B cell (primary cell): ENCODE results near the gene IMPA2. TPM values are rescaled to one million over a fixed set of nuclear protein-coding genes. Genes with fewer than 3 reads are reported as not detected.

ENCODE experiments used
- ATAC-seq: fragments of 200-7000 bp; cut with Tn5 transposase; one replicate; pipeline ENCODE4 v1.10.0; 2021; ENCODE audit warnings: low read depth, mild to moderate bottlenecking, moderate number of reproducible peaks, moderate library complexity
- CTCF ChIA-PET: fragments of 350-600 bp; sonication (Branson Sonifier 250); formaldehyde crosslinking; loops from one replicate; lab custom pipeline; 2021; ENCODE audit warnings: antibody characterized with exemption, inconsistent platforms; lab: Charles Lee
- POLR2A ChIA-PET: fragments of 350-600 bp; sonication (Branson Sonifier 250); formaldehyde crosslinking; loops from one replicate; lab custom pipeline; 2021; ENCODE audit warnings: antibody characterized with exemption; lab: Charles Lee
- DNase-seq: peaks from one replicate; pipeline ENCODE4 v3.0.0; 2013
- H2AFZ ChIP-seq: 2 replicates; pipeline ENCODE4 v1.6.1; 2012; ENCODE audit warnings: mild to moderate bottlenecking, low read depth, low read length; ENCODE audit not compliant: insufficient read depth, poor library complexity, severe bottlenecking
- H3K27ac ChIP-seq, 2 donors: 1 replicate in 1 of 2; 2 replicates in 1 of 2; pipeline ENCODE4 v1.5.1; 2012 to 2013; ENCODE audit warnings: low read length in 2 of 2, mild to moderate bottlenecking in 2 of 2, moderate library complexity in 1 of 2
- H3K27me3 ChIP-seq, 4 experiments: fragments of 200-600 bp in 1 of 4; sonication (generic) in 1 of 4; replicated peaks in 1 of 4; 1 replicate in 2 of 4; 2 replicates in 2 of 4; pipeline versions ENCODE4 v1.6.1 to v1.7.0; 2013 to 2016; ENCODE audit warnings: low read length in 3 of 4, mild to moderate bottlenecking in 2 of 4, mixed read lengths in 1 of 4, moderate library complexity in 1 of 4; ENCODE audit not compliant: insufficient read depth in 4 of 4, control insufficient read depth in 3 of 4; ENCODE audit errors: control extremely low read depth in 1 of 4
- H3K36me3 ChIP-seq, 2 experiments: replicated peaks in 1 of 2; 1 replicate in 1 of 2; 2 replicates in 1 of 2; pipeline versions ENCODE4 v1.6.1 to v1.7.1; 2013; ENCODE audit warnings: low read length in 1 of 2; ENCODE audit not compliant: insufficient read depth in 2 of 2, control insufficient read depth in 1 of 2; ENCODE audit errors: control extremely low read depth in 1 of 2, extremely low read depth in 1 of 2
- H3K4me1 ChIP-seq, 2 donors: fragments of 200-600 bp in 1 of 2; sonication (generic) in 1 of 2; 1 replicate in 1 of 2; 2 replicates in 1 of 2; pipeline versions ENCODE4 v1.5.1 to v1.6.1; 2013 to 2017; ENCODE audit warnings: low read length in 2 of 2; ENCODE audit not compliant: control insufficient read depth in 2 of 2, insufficient read depth in 2 of 2
- H3K4me2 ChIP-seq: replicated peaks from 2 replicates; pipeline ENCODE3; 2012; ENCODE audit warnings: mild to moderate bottlenecking, low read depth, low read length; ENCODE audit not compliant: poor library complexity, severe bottlenecking
- H3K4me3 ChIP-seq, 5 experiments: fragments of 200-600 bp in 1 of 5; sonication (generic) in 1 of 5; 1 replicate in 3 of 5; 2 replicates in 2 of 5; pipeline versions ENCODE4 v1.5.1 to v1.7.0; 2011 to 2016; ENCODE audit warnings: low read length in 4 of 5, mild to moderate bottlenecking in 4 of 5, low read depth in 2 of 5, control low read depth in 1 of 5, moderate library complexity in 1 of 5; ENCODE audit not compliant: insufficient read depth in 1 of 5; ENCODE audit errors: control extremely low read depth in 1 of 5, extremely low read depth in 1 of 5
- H3K79me2 ChIP-seq: fragments of 200-600 bp; sonication (generic); one replicate; pipeline ENCODE4 v1.6.0; 2016; ENCODE audit warnings: low read length; ENCODE audit not compliant: control insufficient read depth, insufficient read depth
- H3K9ac ChIP-seq: fragments of 200-600 bp; sonication (generic); 2 replicates; pipeline ENCODE4 v1.6.1; 2017; ENCODE audit warnings: mild to moderate bottlenecking, low read length, moderate library complexity
- H3K9me3 ChIP-seq, 3 donors: one replicate each; pipeline versions ENCODE4 v1.6.1 to v1.7.1; 2013; ENCODE audit warnings: low read length in 2 of 3; ENCODE audit not compliant: control insufficient read depth in 2 of 3, insufficient read depth in 1 of 3; ENCODE audit errors: control extremely low read depth in 1 of 3
- H4K20me1 ChIP-seq: 2 replicates; pipeline ENCODE4 v1.6.0; 2012; ENCODE audit warnings: mild to moderate bottlenecking, low read length; ENCODE audit not compliant: insufficient read depth, control insufficient read depth, poor library complexity, severe bottlenecking
- H3K27ac Mint-ChIP-seq: one replicate; pipeline ENCODE4 v1.8.0; 2021; ENCODE audit warnings: mixed read lengths
- H3K27me3 Mint-ChIP-seq: one replicate; pipeline ENCODE4 v1.8.0; 2021; ENCODE audit warnings: mixed read lengths
- H3K4me1 Mint-ChIP-seq: one replicate; pipeline ENCODE4 v1.8.0; 2021; ENCODE audit warnings: mixed read lengths
- H3K4me3 Mint-ChIP-seq: one replicate; pipeline ENCODE4 v1.8.0; 2021; ENCODE audit warnings: mixed read lengths
- H3K9me3 Mint-ChIP-seq: one replicate; pipeline ENCODE4 v1.8.0; 2022; ENCODE audit warnings: mixed read lengths; ENCODE audit not compliant: insufficient read depth
- EZH2 ChIP-seq: IDR thresholded peaks from 2 replicates; pipeline ENCODE4 v1.6.1; 2012; ENCODE audit warnings: borderline replicate concordance, low read depth, mild to moderate bottlenecking, moderate library complexity, low read length; ENCODE audit not compliant: insufficient read depth, poor library complexity, severe bottlenecking
- WGBS: methylation state at CpG from one replicate; pipeline ENCODE4 v1.1.5; 2013; ENCODE audit warnings: missing lambda C conversion rate; ENCODE audit not compliant: insufficient coverage; 5-methylcytosine and 5-hydroxymethylcytosine counted together
- intact Hi-C: fragments of 100-400 bp; cut with micrococcal nuclease; formaldehyde crosslinking; loops from one replicate; pipeline ENCODE4 v1.10.0; 2022
- polyA plus RNA-seq: library from polyadenylated mRNA; depleted of rRNA; stranded (reverse); fragments of >200 nt; gene quantifications from 2 replicates; pipeline ENCODE4 v1.2.3, GENCODE V29; 2012
- total RNA-seq, 2 donors: library from RNA; stranded (reverse); fragments of 120-200 nt in 1 of 2; gene quantifications; 1 replicate in 1 of 2; 2 replicates in 1 of 2; pipeline versions ENCODE4 v1.2.3 to v1.2.4, GENCODE V29; 2013 to 2022
- TF ChIP-seq, protein P1 (sequence below): fragments of 200-600 bp; IDR thresholded peaks from one replicate; pipeline ENCODE4 v1.8.0; 2022; ENCODE audit warnings: antibody characterized with exemption, mild to moderate bottlenecking

Gene IMPA2
- total and polyA plus RNA-seq, 2 donors (not counting 1 experiment from before 2014, with no cell fraction given): 8.0 to 11.7 TPM

DNA sequence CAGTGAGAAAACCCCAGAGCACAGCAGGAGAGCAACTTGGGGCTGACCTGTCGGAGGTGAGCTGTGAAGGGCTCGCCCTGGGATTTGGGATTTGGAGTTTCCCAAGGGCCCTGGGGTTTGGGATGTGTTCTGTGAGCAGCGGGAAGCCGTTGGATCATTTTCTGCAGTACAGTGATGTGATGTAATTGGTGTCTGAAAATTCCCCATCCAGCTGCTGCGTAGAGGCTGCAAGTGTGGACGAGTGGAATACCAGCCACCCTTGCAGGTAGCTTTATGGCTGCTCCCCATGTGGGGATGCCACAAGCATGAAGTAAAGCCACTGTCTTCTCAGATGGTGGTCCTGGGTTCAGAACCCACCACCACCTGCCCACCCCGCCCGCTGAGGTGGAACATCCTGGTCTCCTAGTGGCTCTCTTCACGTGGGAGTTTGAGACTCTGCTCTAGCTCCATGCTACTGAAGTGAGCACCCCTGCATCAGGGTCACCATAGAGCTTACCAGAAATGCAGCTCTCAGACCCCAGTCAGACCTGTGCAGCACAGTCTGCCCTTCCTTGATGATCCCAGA is 15.0 kb downstream of the IMPA2 start:
- H3K4me2 ChIP-seq: peak overlapping the region; percentile 33
- no peak overlapping the region for H3K4me3 ChIP-seq
- H4K20me1 ChIP-seq: no peaks in the 10 kb centered on the region
- H3K9me3 ChIP-seq: no peaks in the 10 kb centered on the region
- intact Hi-C loops: no loop called here
- no peaks in the 10 kb centered on the region for H3K27me3 Mint-ChIP-seq
- POLR2A ChIA-PET: no interaction called here
- TF ChIP-seq EZH2: no peak
- TF ChIP-seq, protein P1, sequence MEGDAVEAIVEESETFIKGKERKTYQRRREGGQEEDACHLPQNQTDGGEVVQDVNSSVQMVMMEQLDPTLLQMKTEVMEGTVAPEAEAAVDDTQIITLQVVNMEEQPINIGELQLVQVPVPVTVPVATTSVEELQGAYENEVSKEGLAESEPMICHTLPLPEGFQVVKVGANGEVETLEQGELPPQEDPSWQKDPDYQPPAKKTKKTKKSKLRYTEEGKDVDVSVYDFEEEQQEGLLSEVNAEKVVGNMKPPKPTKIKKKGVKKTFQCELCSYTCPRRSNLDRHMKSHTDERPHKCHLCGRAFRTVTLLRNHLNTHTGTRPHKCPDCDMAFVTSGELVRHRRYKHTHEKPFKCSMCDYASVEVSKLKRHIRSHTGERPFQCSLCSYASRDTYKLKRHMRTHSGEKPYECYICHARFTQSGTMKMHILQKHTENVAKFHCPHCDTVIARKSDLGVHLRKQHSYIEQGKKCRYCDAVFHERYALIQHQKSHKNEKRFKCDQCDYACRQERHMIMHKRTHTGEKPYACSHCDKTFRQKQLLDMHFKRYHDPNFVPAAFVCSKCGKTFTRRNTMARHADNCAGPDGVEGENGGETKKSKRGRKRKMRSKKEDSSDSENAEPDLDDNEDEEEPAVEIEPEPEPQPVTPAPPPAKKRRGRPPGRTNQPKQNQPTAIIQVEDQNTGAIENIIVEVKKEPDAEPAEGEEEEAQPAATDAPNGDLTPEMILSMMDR: no peak
- CTCF ChIA-PET: interaction anchor here (0.6 to 10.9 kb wide), 30 partner anchors 9 to 1436 kb away, joined by 3 to 390 read pairs (median 5); partner anchors contain the start of genes CHMP1B and IMPA2
- H3K27ac Mint-ChIP-seq: no peak overlapping the region
- no peak overlapping the region for H3K27ac ChIP-seq
- no peaks in the 10 kb centered on the region for H3K27me3 ChIP-seq
- H3K4me1 Mint-ChIP-seq: peaks cover 12% of the 10 kb centered on the region
- no peak for DNase-seq
- no peaks in the 10 kb centered on the region for H3K36me3 ChIP-seq
- H3K9ac ChIP-seq: peak overlapping the region; percentile 3
- H2AFZ ChIP-seq: peak overlapping the region; percentile 38
- H3K4me3 Mint-ChIP-seq: no peak overlapping the region
- peaks cover 7 to 11% of the 10 kb centered on the region in 2 donors for H3K4me1 ChIP-seq
- 84% methylated on average over 9 of the region's 9 CpGs for WGBS
- no peaks in the 10 kb centered on the region for H3K79me2 ChIP-seq
- ATAC-seq: no peak
- H3K9me3 Mint-ChIP-seq: no peaks in the 10 kb centered on the region

DNA sequence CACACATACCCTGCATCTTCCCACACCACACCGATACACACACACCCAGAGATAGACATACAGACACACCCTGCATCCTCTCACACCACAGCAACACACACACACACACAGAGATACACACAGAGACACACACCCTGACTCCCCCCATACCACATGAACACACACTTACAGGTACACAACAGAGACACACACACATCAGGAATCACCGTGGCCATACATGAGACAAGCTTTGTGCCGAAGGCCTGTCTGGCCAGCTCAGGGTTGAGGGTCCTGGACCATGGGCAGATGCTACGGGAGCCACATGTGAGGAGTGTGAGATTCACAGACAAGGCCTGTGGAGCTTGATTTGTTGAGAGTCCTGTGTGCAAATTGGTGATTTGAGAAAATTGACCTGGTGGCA is 15.6 kb downstream of the IMPA2 start:
- intact Hi-C loops: no loop called here
- Mint-ChIP-seq H3K4me3 (no peak overlapping the region), H3K27ac (no peak overlapping the region), H3K4me1 (peaks cover 12% of the 10 kb centered on the region), H3K9me3 (no peaks in the 10 kb centered on the region), H3K27me3 (no peaks in the 10 kb centered on the region)
- Histone ChIP-seq H3K4me2 (no peak overlapping the region), H3K4me1 (peaks cover 7 to 11% of the 10 kb centered on the region in 2 donors), H3K27me3 (no peaks in the 10 kb centered on the region), H4K20me1 (no peaks in the 10 kb centered on the region), H3K9me3 (no peaks in the 10 kb centered on the region), H3K4me3 (no peak overlapping the region), H3K9ac (no peak overlapping the region), H3K36me3 (no peaks in the 10 kb centered on the region), H2AFZ (no peak overlapping the region), H3K79me2 (no peaks in the 10 kb centered on the region), H3K27ac (no peak overlapping the region)
- 84% methylated on average over 4 of the region's 4 CpGs for WGBS
- ChIA-PET POLR2A (no interaction called here), CTCF (interaction anchor here (1.1 to 10.9 kb wide), 14 partner anchors 14 to 341 kb away, joined by 3 to 390 read pairs (median 6); no protein-coding TSS in a partner anchor)
- no peak for ATAC-seq
- TF ChIP-seq EZH2: no peak
- TF ChIP-seq, protein P1: no peak
- DNase-seq: no peak
